ENCODE measurements around the gene RANBP10. TPM values are rescaled to one million over a fixed set of nuclear protein-coding genes. Genes with fewer than 3 reads are reported as not detected.

Gene RANBP10
- total and polyA plus RNA-seq, 4 donors = 9.8 to 15.5 (median 13.8) TPM

DNA sequence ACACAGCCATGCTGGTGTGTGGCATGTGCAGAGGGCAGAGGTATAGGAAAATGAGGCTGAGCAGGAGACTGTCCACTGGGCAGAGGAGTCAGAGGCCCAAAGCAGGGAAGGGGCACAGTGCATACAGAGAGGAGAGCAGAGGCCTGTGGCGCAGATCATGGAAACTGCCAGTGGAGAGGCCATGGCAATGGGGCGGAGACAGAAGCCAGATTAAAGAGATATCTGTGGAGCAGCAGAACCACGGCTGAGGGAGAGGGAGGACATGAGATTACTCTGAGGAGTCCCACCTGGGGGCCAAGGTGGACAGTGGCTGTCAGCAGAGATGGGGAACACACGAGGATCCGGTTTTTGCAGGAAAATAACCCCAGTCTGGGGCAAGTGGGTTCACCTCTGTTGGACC is 43.3 kb downstream of the RANBP10 start:
- H3K27ac ChIP-seq (ENCODE audit: low read depth in 1 of 2, low read length in 2 of 2) = peak overlapping the region in 1 of 2 donors; percentile 22
- no peak for DNase-seq (ENCODE audit: low spot score)
- peaks cover 2 to 33% (median 17%) of the 10 kb centered on the region in 4 donors for H3K4me1 ChIP-seq (ENCODE audit: control insufficient read depth in 4 of 4, insufficient read depth in 4 of 4, low read length in 3 of 4)
- H3K9me3 ChIP-seq (ENCODE audit: control insufficient read depth in 4 of 4, low read length in 3 of 4) = no peaks in the 10 kb centered on the region
- no peak overlapping the region for H3K4me3 ChIP-seq (ENCODE audit: low read depth in 1 of 3, low read length in 3 of 3)
- peaks cover 0 to 16% (median 4%) of the 10 kb centered on the region in 4 donors for H3K36me3 ChIP-seq (ENCODE audit: control insufficient read depth in 4 of 4, insufficient read depth in 3 of 4, low read depth in 1 of 4, low read length in 3 of 4)
- 95% methylated on average over 5 of the region's 5 CpGs for WGBS
- H3K9ac ChIP-seq (ENCODE audit: low read depth in 1 of 2, low read length in 2 of 2) = no peak overlapping the region
- TF ChIP-seq RXRA (IDR thresholded peaks at IDR 0.05) (no peak), SP1 (IDR thresholded peaks at IDR 0.05) (no peak), FOXA2 (IDR thresholded peaks at IDR 0.05) (no peak), JUND (IDR thresholded peaks at IDR 0.05) (no peak), HNF4G (IDR thresholded peaks at IDR 0.05) (no peak), NR2F2 (IDR thresholded peaks at IDR 0.05) (no peak), TAF1 (conservative IDR thresholded peaks at IDR 0.05) (no peak), YY1 (IDR thresholded peaks at IDR 0.05) (no peak), EGR1 (IDR thresholded peaks at IDR 0.05; ENCODE audit: low read depth in 2 of 2) (no peak), HNF4A (conservative IDR thresholded peaks at IDR 0.05) (no peak), FOXA1 (IDR thresholded peaks at IDR 0.05) (no peak)
- TF ChIP-seq, protein P1, sequence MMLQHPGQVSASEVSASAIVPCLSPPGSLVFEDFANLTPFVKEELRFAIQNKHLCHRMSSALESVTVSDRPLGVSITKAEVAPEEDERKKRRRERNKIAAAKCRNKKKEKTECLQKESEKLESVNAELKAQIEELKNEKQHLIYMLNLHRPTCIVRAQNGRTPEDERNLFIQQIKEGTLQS (IDR thresholded peaks at IDR 0.05) = no peak
- TF ChIP-seq, protein P2, sequence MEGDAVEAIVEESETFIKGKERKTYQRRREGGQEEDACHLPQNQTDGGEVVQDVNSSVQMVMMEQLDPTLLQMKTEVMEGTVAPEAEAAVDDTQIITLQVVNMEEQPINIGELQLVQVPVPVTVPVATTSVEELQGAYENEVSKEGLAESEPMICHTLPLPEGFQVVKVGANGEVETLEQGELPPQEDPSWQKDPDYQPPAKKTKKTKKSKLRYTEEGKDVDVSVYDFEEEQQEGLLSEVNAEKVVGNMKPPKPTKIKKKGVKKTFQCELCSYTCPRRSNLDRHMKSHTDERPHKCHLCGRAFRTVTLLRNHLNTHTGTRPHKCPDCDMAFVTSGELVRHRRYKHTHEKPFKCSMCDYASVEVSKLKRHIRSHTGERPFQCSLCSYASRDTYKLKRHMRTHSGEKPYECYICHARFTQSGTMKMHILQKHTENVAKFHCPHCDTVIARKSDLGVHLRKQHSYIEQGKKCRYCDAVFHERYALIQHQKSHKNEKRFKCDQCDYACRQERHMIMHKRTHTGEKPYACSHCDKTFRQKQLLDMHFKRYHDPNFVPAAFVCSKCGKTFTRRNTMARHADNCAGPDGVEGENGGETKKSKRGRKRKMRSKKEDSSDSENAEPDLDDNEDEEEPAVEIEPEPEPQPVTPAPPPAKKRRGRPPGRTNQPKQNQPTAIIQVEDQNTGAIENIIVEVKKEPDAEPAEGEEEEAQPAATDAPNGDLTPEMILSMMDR (IDR thresholded peaks at IDR 0.05; ENCODE audit: low read depth, low read length, missing input control) = no peak
- TF ChIP-seq, protein P3, sequence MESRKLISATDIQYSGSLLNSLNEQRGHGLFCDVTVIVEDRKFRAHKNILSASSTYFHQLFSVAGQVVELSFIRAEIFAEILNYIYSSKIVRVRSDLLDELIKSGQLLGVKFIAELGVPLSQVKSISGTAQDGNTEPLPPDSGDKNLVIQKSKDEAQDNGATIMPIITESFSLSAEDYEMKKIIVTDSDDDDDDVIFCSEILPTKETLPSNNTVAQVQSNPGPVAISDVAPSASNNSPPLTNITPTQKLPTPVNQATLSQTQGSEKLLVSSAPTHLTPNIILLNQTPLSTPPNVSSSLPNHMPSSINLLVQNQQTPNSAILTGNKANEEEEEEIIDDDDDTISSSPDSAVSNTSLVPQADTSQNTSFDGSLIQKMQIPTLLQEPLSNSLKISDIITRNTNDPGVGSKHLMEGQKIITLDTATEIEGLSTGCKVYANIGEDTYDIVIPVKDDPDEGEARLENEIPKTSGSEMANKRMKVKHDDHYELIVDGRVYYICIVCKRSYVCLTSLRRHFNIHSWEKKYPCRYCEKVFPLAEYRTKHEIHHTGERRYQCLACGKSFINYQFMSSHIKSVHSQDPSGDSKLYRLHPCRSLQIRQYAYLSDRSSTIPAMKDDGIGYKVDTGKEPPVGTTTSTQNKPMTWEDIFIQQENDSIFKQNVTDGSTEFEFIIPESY (IDR thresholded peaks at IDR 0.05) = no peak
- TF ChIP-seq, protein P4, sequence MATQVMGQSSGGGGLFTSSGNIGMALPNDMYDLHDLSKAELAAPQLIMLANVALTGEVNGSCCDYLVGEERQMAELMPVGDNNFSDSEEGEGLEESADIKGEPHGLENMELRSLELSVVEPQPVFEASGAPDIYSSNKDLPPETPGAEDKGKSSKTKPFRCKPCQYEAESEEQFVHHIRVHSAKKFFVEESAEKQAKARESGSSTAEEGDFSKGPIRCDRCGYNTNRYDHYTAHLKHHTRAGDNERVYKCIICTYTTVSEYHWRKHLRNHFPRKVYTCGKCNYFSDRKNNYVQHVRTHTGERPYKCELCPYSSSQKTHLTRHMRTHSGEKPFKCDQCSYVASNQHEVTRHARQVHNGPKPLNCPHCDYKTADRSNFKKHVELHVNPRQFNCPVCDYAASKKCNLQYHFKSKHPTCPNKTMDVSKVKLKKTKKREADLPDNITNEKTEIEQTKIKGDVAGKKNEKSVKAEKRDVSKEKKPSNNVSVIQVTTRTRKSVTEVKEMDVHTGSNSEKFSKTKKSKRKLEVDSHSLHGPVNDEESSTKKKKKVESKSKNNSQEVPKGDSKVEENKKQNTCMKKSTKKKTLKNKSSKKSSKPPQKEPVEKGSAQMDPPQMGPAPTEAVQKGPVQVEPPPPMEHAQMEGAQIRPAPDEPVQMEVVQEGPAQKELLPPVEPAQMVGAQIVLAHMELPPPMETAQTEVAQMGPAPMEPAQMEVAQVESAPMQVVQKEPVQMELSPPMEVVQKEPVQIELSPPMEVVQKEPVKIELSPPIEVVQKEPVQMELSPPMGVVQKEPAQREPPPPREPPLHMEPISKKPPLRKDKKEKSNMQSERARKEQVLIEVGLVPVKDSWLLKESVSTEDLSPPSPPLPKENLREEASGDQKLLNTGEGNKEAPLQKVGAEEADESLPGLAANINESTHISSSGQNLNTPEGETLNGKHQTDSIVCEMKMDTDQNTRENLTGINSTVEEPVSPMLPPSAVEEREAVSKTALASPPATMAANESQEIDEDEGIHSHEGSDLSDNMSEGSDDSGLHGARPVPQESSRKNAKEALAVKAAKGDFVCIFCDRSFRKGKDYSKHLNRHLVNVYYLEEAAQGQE (IDR thresholded peaks at IDR 0.05) = no peak
- TF ChIP-seq, protein P5, sequence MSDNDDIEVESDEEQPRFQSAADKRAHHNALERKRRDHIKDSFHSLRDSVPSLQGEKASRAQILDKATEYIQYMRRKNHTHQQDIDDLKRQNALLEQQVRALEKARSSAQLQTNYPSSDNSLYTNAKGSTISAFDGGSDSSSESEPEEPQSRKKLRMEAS (IDR thresholded peaks at IDR 0.05) = no peak
- no peaks in the 10 kb centered on the region for H3K27me3 ChIP-seq (ENCODE audit: control insufficient read depth in 4 of 4, insufficient read depth in 4 of 4, low read length in 3 of 4)

DNA sequence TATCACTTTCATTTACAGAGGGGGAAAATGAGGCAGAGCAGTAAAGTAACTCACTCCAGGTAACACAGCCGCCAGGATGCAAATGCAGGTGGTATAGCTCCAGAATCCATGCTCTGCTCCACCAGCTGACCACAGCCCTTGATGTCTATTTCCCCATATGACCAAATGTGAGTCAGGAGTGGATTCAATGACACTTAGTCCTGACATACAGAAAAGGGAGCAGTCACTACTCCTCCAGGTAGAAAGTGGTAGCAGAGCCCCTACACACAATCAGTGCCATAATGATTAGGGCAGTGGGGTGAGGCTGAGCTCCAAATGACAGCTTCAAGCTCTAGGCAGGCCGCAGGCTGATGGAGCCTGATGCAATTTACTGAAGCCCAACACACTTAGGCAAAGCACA is 44.0 kb downstream of the RANBP10 start:
- WGBS = 95% methylated on average over 2 of the region's 2 CpGs
- H3K9ac ChIP-seq (ENCODE audit: low read depth in 1 of 2, low read length in 2 of 2) = no peak overlapping the region

More for the DNA sequence above, 44.0 kb downstream of the RANBP10 start:
- no peaks in the 10 kb centered on the region for H3K9me3 ChIP-seq (ENCODE audit: control insufficient read depth in 4 of 4, low read length in 3 of 4)
- H3K36me3 ChIP-seq (ENCODE audit: control insufficient read depth in 4 of 4, insufficient read depth in 3 of 4, low read depth in 1 of 4, low read length in 3 of 4) = peaks cover 0 to 22% (median 4%) of the 10 kb centered on the region in 4 donors
- H3K4me3 ChIP-seq (ENCODE audit: low read depth in 1 of 3, low read length in 3 of 3) = no peak overlapping the region
- TF ChIP-seq, protein P3 (IDR thresholded peaks at IDR 0.05) = no peak
- no peak for TF ChIP-seq FOXA1 (IDR thresholded peaks at IDR 0.05)
- TF ChIP-seq HNF4G (IDR thresholded peaks at IDR 0.05) = no peak
- TF ChIP-seq, protein P1 (IDR thresholded peaks at IDR 0.05) = no peak
- TF ChIP-seq GABPA (IDR thresholded peaks at IDR 0.05 in 1 of 2, conservative IDR thresholded peaks at IDR 0.05 in 1 of 2) = no peak
- no peak for TF ChIP-seq EGR1 (IDR thresholded peaks at IDR 0.05; ENCODE audit: low read depth in 2 of 2)
- TF ChIP-seq JUND (IDR thresholded peaks at IDR 0.05) = no peak
- no peak for TF ChIP-seq NR2F2 (IDR thresholded peaks at IDR 0.05)
- TF ChIP-seq RAD21 (IDR thresholded peaks at IDR 0.05) = no peak
- peak overlapping the region in 1 of 2 donors; percentile 22 for H3K27ac ChIP-seq (ENCODE audit: low read depth in 1 of 2, low read length in 2 of 2)
- no peaks in the 10 kb centered on the region for H3K27me3 ChIP-seq (ENCODE audit: control insufficient read depth in 4 of 4, insufficient read depth in 4 of 4, low read length in 3 of 4)
- H3K4me1 ChIP-seq (ENCODE audit: control insufficient read depth in 4 of 4, insufficient read depth in 4 of 4, low read length in 3 of 4) = peaks cover 2 to 33% (median 17%) of the 10 kb centered on the region in 4 donors
- no peak for DNase-seq (ENCODE audit: low spot score)

Data from liver (tissue), 9 donors.